Cardiac muscle cell (in vitro differentiated cells and primary cell): Measurements from ENCODE around the gene ADAMTS12. TPM values are rescaled to one million over a fixed set of nuclear protein-coding genes. Genes with fewer than 3 reads are reported as not detected.

Experiments used
- DNase-seq, 2 donors: peaks; one replicate each; pipeline versions ENCODE4 v3.0.0 to v3.0.0-alpha.2; 2010 to 2017; ENCODE audit warnings: low read depth in 1 of 2, low spot score in 1 of 2
- H3K27ac ChIP-seq: fragments of 200-600 bp; sonication (generic); 2 replicates; pipeline ENCODE4 v1.5.1; 2016
- H3K27me3 ChIP-seq: fragments of 200-600 bp; sonication (generic); 2 replicates; pipeline ENCODE4 v1.6.0; 2016; ENCODE audit warnings: control low read depth
- H3K36me3 ChIP-seq: fragments of 200-600 bp; sonication (generic); 2 replicates; pipeline ENCODE4 v1.5.1; 2016; ENCODE audit warnings: control low read depth
- H3K4me1 ChIP-seq: fragments of 200-600 bp; sonication (generic); 2 replicates; pipeline ENCODE4 v1.8.1; 2017; ENCODE audit warnings: low read depth, mild to moderate bottlenecking, mixed run types
- H3K4me3 ChIP-seq: fragments of 200-600 bp; sonication (generic); 2 replicates; pipeline ENCODE4 v1.5.1; 2016; ENCODE audit warnings: mild to moderate bottlenecking
- H3K9me3 ChIP-seq: fragments of 200-600 bp; sonication (generic); 2 replicates; pipeline ENCODE4 v1.5.1; 2017; ENCODE audit warnings: low read depth, mild to moderate bottlenecking, control low read depth
- CTCF ChIP-seq: IDR thresholded peaks from 2 replicates; pipeline ENCODE4 v1.5.1; 2012; ENCODE audit warnings: low read depth, mild to moderate bottlenecking, low read length
- polyA plus RNA-seq: library from polyadenylated mRNA; unstranded; fragments of >200 nt; fragmentation: Nextera tagmentation; extraction: Ambion mirVana; gene quantifications from 2 replicates; pipeline ENCODE4 v1.2.1, GENCODE V29; 2016
- total RNA-seq: library from RNA; depleted of rRNA; stranded (reverse); fragments of >200 nt; gene quantifications from 2 replicates; pipeline ENCODE4 v1.2.3, GENCODE V29; 2016

ADAMTS12 gene
- total and polyA plus RNA-seq, 2 experiments from 2014 or later: 29.3 to 48.4 TPM

GRCh38 chr5:33474004-33474403, 417.8 kb downstream of the ADAMTS12 start:
- peaks cover 40% of the 10 kb centered on the region for H3K36me3 ChIP-seq
- H3K4me3 ChIP-seq: no peak overlapping the region
- H3K27me3 ChIP-seq: no peaks in the 10 kb centered on the region
- H3K9me3 ChIP-seq: no peaks in the 10 kb centered on the region
- no peak overlapping the region for H3K27ac ChIP-seq
- no peak for DNase-seq
- no peaks in the 10 kb centered on the region for H3K4me1 ChIP-seq
- no peak for TF ChIP-seq CTCF

Other genes starting within 250 kb of the ADAMTS12 start
- 0.32 TPM in 1 of 2 replicates, not detected in the other for gene RXFP3, start 44.4 kb upstream of the ADAMTS12 start, total RNA-seq
- not detected in 2 replicates for gene RXFP3, start 44.4 kb upstream of the ADAMTS12 start, polyA plus RNA-seq
- 0.85 TPM in 1 of 2 replicates, not detected in the other for gene SLC45A2, start 92.7 kb upstream of the ADAMTS12 start, total RNA-seq
- gene SLC45A2, start 92.7 kb upstream of the ADAMTS12 start, polyA plus RNA-seq: 0.32 TPM in 1 of 2 replicates, not detected in the other
- gene AMACR, start 116.1 kb upstream of the ADAMTS12 start, total RNA-seq: 29.4 and 40.5 TPM in 2 replicates
- 36.2 and 37.0 TPM in 2 replicates for gene AMACR, start 116.1 kb upstream of the ADAMTS12 start, polyA plus RNA-seq
- gene C1QTNF3, start 151.2 kb upstream of the ADAMTS12 start, total RNA-seq: 3.7 and 4.6 TPM in 2 replicates
- gene C1QTNF3, start 151.2 kb upstream of the ADAMTS12 start, polyA plus RNA-seq: 0.91 and 3.2 TPM in 2 replicates